ACHN (cell line): ENCODE measurements around the gene KCNQ1.

Source experiments
- DNase-seq: peaks from one replicate; pipeline ENCODE4 v3.0.0-alpha.2; 2015
- in situ Hi-C: cut with HindIII; loops from 2 replicates; pipeline ENCODE4 v1.10.0; 2017; ENCODE audit warnings: low sequenced_read_pairs, low pct_ligation_motif_present, low pct_unique_long_range_greater_than_20kb

The KCNQ1 gene

GRCh38 chr11:2755071-2755470 is 310.3 kb downstream of the KCNQ1 start:
- no peak for DNase-seq
- in situ Hi-C loops = no loop called here

DNA sequence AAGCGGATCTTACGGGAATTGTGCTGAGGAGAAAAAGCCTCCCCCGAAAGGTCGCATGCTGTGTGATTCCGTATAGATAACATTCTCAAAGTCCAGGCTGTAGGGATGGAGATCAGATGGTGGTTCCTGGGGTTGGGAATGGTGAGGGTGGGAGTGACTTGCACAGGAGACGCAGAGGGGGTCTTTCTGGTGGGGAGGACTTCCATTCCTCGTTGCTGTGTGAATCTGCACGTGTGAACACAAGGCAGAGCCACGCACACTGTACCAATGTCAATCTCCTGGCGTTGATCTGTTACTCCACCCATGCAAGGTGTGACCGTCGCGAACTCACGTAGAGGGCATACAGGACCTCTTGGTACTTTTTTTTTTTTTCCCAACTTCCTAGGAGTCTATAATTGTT is 313.9 kb downstream of the KCNQ1 start:
- in situ Hi-C loops = no loop called here
- DNase-seq = no peak

GRCh38 chr11:2759228-2760195 is 314.7 kb downstream of the KCNQ1 start:
- in situ Hi-C loops = no loop called here
- DNase-seq = no peak

DNA sequence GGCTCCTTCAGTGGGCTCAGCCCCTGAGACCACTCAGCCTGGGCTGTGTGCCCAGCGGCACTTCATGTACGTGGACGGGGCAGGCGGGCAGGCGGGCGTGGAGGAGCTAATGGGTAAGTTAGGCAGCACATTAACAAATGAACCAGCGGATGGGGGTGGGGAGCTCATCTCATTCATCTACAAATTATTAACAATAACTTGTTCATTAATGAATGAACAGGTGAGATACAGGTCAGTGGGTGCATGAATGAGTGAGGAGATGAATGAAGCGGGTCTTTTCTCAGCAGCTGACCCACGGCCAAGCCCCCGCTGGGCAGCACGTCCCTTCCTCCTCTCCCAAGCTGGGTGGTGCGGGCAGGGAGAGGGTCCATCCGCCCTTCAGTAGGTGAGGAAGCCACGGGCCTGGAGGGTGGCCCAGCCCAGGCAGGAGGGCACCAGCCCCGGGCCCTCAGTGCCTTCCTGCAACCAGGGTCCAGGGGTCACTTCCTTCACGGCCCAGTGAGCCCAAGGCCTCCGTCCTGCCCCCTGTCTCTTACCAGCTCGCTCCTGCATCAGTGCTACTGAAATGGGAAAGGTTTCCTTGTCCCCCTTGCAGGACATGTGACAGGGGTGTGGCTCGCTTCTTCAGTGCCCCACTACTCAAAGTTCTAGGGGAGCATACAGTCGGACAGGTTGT is 315.5 kb downstream of the KCNQ1 start:
- DNase-seq = no peak
- in situ Hi-C loops = no loop called here

- in situ Hi-C loops = no loop called here
- no peak for DNase-seq
Measured at GRCh38 chr11:2761131-2762030, 316.6 kb downstream of the KCNQ1 start.

GRCh38 chr11:2762031-2762380 is 317.2 kb downstream of the KCNQ1 start:
- in situ Hi-C loops = no loop called here
- DNase-seq = no peak

DNA sequence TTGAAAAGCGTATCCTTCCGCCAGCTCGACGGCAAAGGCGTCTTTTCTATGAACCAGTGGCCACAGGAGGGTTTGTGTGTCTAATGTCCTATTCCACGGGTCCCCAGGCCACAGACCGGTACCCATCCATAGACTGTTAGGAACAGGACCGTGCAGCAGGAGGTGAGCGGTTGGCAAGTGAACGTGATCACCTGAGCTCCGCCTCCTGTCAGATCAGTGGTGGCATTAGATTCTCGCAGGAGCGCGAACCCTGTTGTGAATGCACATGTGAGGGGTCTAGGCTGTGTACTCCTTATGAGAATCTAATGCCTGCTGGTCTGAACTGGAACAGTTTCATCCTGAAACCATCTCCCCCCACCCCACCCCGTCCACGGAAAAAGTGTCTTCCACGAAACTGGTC is 317.6 kb downstream of the KCNQ1 start:
- DNase-seq = no peak
- in situ Hi-C loops = no loop called here

DNA sequence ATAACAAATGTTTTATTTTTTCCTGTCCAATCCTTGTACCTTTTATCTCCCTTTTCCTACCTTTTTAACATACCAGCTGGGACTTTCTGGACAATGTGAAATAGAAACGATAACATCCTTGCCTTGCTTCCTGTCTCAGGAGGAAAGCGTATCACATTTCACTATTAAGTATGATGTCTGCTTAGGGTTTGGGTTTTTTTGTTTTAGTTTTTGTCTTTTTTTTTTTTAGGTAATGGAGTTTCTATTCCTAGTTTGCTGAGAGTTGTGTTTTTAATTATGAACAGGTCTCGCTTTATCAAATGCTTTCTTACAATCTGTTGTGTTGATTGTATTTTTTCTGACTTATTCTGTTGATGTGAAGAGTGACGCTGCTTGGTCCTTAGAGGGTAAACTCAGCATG is 319.2 kb downstream of the KCNQ1 start:
- DNase-seq = no peak
- in situ Hi-C loops = no loop called here

DNA sequence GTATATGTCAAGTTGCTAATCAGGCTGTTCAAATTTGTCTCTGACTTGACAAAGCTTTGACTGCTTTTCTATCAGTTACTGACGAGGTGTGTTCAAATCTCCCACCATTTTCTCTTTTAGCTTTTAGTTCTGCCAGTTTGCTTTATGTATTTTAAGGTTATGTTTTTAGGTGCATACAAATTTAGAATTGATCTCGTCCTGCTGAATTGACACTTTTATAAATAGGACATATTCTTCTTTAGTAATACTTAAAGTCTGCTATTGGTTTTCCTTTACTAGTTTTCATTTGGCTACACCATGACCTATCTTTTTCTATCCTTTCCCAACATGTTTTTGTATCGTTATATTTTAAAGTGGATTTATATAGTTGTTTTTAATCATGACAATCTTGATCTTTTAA is 320.7 kb downstream of the KCNQ1 start:
- in situ Hi-C loops = no loop called here
- DNase-seq = no peak

GRCh38 chr11:2766166-2766565 is 321.4 kb downstream of the KCNQ1 start:
- DNase-seq = no peak
- in situ Hi-C loops = no loop called here

DNA sequence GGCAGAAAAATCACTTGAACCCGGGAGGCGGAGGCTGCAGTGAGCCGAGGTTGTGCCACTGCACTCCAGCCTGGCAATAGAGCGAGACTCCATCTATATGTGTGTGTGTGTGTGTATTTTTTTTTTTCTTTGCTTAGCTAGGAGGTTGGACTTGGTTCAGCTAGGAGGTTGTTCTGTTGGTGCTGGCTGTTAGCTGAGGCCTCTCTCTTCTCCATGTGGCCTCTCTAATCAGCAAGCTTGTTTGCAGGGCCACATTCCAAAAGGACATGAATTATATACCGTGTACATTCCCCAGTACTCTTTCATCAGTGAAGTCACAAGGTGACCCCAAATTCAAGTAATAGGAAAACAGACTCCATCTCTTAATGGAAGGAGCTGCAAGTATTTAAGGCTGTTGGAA is 322.3 kb downstream of the KCNQ1 start:
- DNase-seq = no peak
- in situ Hi-C loops = no loop called here

DNA sequence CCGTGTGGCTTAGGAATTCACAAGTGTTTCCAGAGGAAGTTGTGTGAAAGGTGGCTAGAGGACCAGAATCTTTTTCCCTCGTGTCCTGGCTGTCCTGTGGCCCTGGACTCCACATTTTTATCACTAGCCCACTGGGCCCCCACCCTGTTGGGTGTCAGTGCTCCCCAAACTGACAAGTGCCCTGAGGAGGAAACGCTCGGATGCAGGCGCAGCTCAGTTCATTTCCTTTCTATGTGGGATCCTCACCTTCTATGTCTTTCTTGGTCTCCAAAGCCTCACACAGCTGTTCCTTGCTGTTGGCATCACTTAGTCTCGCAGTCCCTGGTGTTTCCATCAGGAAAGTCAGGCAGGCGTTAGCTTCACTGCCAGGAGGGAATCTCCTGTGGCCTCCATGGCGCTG is 323.0 kb downstream of the KCNQ1 start:
- in situ Hi-C loops = no loop called here
- no peak for DNase-seq

DNA sequence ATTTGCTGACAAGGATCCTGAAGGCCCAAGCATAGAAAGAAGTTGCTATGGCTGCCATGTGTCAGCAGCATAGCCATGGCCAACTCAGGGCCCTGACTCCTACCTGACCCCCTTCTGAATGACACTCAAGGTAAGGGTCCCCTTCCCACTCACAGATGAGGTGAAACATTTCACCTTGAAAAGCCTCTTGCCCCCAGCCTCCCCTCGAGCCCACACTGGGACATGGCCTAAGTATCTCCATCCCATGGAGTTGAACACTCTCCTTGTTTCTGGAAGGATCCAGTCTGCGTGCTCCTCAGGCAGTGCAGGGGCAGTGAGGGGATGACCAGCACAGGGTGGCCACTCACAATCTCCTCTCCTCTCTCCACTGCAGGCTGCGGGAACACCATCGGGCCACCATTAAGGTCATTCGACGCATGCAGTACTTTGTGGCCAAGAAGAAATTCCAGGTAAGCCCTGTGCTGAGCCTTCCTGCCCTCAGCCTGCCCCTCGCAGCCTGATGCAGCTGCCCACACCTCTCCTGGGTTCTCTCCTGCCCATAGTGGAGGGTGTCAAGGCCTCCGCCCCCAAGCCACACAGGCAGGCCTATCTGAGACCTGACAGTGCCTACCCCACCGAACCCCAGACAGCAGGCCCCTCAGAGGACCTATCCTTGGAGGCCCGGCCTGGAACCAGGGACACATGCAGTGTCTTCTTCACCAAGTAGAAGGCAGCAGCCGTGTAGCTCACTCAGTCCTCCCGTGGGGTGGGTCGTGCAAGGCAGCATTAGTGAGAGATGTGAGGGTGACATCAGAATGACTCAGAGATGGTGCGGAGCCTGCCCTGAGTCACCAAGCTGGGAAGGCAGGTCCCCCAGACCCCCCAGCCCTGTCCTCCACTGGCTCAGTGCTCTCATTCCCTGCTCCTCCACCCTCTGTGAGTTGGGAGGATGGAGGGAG is 323.9 kb downstream of the KCNQ1 start:
- peak; percentile 60 for DNase-seq
- in situ Hi-C loops = no loop called here

DNA sequence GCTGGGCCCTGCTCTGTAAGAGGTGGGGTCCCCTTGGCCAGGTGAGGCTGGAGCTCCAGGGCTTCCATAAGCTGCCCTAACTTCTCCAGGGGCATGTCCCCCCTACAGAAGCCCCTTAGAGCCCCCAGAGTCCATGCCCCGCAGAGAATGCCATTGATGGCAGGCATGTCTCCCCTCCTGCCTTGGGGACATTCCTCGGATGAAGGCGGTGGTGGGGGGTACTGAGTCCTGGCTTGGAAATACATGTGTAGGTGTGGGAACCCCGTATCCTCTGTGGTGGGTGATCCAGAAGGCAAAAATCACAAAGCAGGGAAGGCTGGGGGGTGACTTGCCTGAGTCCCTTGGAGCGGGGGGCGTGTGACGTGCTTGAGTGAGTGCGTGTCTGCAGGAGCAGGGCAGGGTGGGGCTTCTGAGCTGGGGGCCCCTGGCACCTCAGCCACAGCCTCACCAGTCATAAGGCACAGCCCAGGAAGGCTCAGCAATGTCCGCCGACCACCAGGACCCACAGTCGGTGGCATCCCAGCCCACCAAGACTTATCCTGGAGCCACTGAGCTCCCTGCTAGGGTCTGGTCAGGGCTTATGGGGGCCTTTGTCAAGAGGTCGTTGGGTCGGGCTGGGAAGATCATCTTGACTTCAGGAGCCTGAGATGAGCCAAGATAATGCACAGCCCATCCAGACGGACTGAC is 324.7 kb downstream of the KCNQ1 start:
- DNase-seq = no peak
- in situ Hi-C loops = no loop called here

- in situ Hi-C loops = no loop called here
- DNase-seq = no peak
Measured at GRCh38 chr11:2770096-2770751, 325.4 kb downstream of the KCNQ1 start.

DNA sequence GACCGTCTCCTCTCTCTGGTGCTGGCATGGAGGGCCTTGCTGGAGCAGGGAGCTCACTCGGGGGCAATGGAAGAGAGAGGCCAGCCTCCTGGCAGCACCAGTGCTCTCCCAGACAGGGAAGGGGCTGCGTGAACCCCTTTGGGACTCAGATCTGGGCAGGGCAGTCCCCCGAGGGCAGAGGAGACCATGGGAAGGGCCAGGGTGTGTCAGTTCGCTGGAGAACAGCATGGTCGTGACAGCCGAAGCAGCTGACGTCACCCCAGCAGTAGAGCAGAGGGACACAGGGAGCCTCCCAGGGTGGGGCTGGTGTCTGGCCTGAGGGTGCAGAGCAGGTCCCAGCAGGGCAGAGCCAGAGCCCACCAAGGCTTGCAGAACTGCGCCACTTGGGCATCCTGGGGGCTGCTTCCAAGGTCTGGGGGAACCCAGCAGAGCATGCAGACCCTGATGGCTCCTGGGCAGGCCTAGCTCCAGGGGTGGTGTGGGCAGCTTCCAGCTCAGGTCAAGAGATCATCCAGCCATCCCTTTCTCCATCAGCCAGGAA is 326.0 kb downstream of the KCNQ1 start:
- no peak for DNase-seq
- in situ Hi-C loops = no loop called here
